Activated T-cell treated with anti-CD3 and anti-CD28 coated beads, Interleukin-2, amount 50 U/mL, for 24 hours (primary cell): ENCODE measurements around the gene TP53BP2.

Experiments
- DNase-seq: peaks from one replicate; pipeline ENCODE4 v3.0.0-alpha.2; 2020
- H3K27ac Mint-ChIP-seq: 2 replicates; pipeline ENCODE4 v1.8.0; 2020; ENCODE audit warnings: mild to moderate bottlenecking, mixed read lengths
- H3K27me3 Mint-ChIP-seq: 2 replicates; pipeline ENCODE4 v1.8.0; 2020; ENCODE audit warnings: mixed read lengths
- H3K36me3 Mint-ChIP-seq: 2 replicates; pipeline ENCODE4 v1.8.0; 2020; ENCODE audit warnings: low read depth, mixed read lengths
- H3K4me1 Mint-ChIP-seq: 2 replicates; pipeline ENCODE4 v1.8.0; 2020; ENCODE audit warnings: low read depth, mixed read lengths
- H3K4me3 Mint-ChIP-seq: 2 replicates; pipeline ENCODE4 v1.8.0; 2020; ENCODE audit warnings: mild to moderate bottlenecking, moderate library complexity, mixed read lengths
- H3K9me3 Mint-ChIP-seq: 2 replicates; pipeline ENCODE4 v1.8.0; 2020; ENCODE audit warnings: mixed read lengths

Gene TP53BP2

DNA sequence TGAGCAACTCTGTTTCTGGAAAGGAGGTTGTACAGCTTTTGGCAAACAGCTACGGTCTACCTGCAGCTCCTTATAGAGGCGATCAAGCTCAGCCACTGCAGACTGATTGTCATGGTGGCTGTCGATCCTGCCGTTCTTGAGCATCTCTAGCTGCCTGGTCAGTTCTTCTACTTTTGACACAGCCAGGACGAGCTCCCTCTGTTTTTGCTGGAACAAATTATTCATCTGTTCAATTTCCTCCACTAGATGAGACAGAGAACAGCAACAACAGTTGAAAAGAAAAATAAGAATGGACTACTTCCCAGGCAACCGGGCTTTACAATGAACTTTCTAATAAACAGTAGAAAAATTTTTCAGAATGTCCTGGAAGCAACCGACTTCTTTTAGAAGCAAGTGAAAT, 42.5 kb downstream of the TP53BP2 start:
- Mint-ChIP-seq H3K4me3 (no peak overlapping the region), H3K27ac (no peak overlapping the region), H3K36me3 (peaks cover 93% of the 10 kb centered on the region), H3K9me3 (no peaks in the 10 kb centered on the region), H3K4me1 (no peaks in the 10 kb centered on the region), H3K27me3 (no peaks in the 10 kb centered on the region)
- no peak for DNase-seq

DNA sequence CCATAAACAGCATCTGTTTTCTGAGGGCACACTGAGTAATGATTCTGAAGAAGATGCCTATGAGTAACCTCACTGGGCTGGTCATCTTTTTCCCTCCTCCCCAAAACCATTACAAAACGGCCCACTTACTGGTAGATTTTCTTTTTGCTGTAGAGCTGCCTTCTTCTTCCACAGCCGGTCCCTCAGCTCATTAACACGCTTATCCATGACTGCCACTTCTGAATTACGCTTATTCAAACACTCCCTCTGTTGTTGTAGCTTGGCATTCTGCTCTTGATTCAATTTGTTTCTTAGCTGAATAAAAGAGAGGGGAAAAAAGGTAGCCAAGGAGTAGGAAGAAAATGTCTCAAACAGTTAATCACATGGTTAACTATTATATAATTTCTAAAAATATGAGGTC, 43.1 kb downstream of the TP53BP2 start:
- Mint-ChIP-seq H3K27ac (no peak overlapping the region), H3K27me3 (no peaks in the 10 kb centered on the region), H3K4me1 (no peaks in the 10 kb centered on the region), H3K36me3 (peaks cover 93% of the 10 kb centered on the region), H3K9me3 (no peaks in the 10 kb centered on the region), H3K4me3 (no peak overlapping the region)
- DNase-seq: no peak

- Mint-ChIP-seq H3K27ac (no peak overlapping the region), H3K4me1 (no peaks in the 10 kb centered on the region)
Measured at GRCh38 chr1:223802032-223802431, 43.7 kb downstream of the TP53BP2 start.

GRCh38 chr1:223796210-223796609, 49.5 kb downstream of the TP53BP2 start:
- peaks cover 1% of the 10 kb centered on the region for H3K4me1 Mint-ChIP-seq
- H3K36me3 Mint-ChIP-seq: peaks cover 88% of the 10 kb centered on the region
- H3K27me3 Mint-ChIP-seq: no peaks in the 10 kb centered on the region
- no peak for DNase-seq
- no peaks in the 10 kb centered on the region for H3K9me3 Mint-ChIP-seq
- H3K27ac Mint-ChIP-seq: no peak overlapping the region
- H3K4me3 Mint-ChIP-seq: no peak overlapping the region

More at GRCh38 chr1:223802032-223802431, 43.7 kb downstream of the TP53BP2 start:
- Mint-ChIP-seq H3K36me3 (peaks cover 93% of the 10 kb centered on the region), H3K4me3 (no peak overlapping the region), H3K27me3 (no peaks in the 10 kb centered on the region), H3K9me3 (no peaks in the 10 kb centered on the region)
- DNase-seq: no peak

- peaks cover 86% of the 10 kb centered on the region for H3K36me3 Mint-ChIP-seq
- no peak overlapping the region for H3K4me3 Mint-ChIP-seq
- no peaks in the 10 kb centered on the region for H3K9me3 Mint-ChIP-seq
- no peaks in the 10 kb centered on the region for H3K27me3 Mint-ChIP-seq
- peak overlapping the region; percentile 23 for H3K27ac Mint-ChIP-seq
- no peak for DNase-seq
- H3K4me1 Mint-ChIP-seq: peaks cover 1% of the 10 kb centered on the region
Measured at GRCh38 chr1:223794136-223794880, 51.4 kb downstream of the TP53BP2 start.

DNA sequence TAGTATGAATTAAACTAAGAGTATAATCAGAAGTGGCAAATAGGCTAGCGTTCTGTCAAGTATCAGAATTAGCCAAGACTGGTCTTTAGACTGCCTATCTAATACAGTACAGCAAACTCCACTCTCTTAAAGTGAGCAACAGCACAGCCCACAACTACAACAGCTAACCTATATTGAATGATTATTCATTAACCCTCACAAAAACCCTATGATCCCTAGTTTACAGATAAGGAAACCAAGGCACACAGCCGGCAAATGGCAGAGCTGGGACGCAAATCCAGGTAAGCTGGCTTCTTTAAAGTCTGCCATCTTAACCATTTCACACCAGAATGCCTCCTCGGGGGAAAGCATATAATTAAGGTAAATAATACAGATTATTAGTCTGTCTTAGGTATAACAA, 52.0 kb downstream of the TP53BP2 start:
- H3K9me3 Mint-ChIP-seq: no peaks in the 10 kb centered on the region
- H3K36me3 Mint-ChIP-seq: peaks cover 88% of the 10 kb centered on the region
- no peaks in the 10 kb centered on the region for H3K27me3 Mint-ChIP-seq
- peaks cover 1% of the 10 kb centered on the region for H3K4me1 Mint-ChIP-seq
- H3K4me3 Mint-ChIP-seq: no peak overlapping the region
- DNase-seq: no peak
- H3K27ac Mint-ChIP-seq: peak overlapping the region; percentile 29

- Mint-ChIP-seq H3K27ac (no peak overlapping the region), H3K4me1 (peaks cover 1% of the 10 kb centered on the region), H3K9me3 (no peaks in the 10 kb centered on the region), H3K27me3 (no peaks in the 10 kb centered on the region), H3K36me3 (peaks cover 86% of the 10 kb centered on the region), H3K4me3 (no peak overlapping the region)
- DNase-seq: no peak
Measured at GRCh38 chr1:223792046-223792445, 53.7 kb downstream of the TP53BP2 start.

DNA sequence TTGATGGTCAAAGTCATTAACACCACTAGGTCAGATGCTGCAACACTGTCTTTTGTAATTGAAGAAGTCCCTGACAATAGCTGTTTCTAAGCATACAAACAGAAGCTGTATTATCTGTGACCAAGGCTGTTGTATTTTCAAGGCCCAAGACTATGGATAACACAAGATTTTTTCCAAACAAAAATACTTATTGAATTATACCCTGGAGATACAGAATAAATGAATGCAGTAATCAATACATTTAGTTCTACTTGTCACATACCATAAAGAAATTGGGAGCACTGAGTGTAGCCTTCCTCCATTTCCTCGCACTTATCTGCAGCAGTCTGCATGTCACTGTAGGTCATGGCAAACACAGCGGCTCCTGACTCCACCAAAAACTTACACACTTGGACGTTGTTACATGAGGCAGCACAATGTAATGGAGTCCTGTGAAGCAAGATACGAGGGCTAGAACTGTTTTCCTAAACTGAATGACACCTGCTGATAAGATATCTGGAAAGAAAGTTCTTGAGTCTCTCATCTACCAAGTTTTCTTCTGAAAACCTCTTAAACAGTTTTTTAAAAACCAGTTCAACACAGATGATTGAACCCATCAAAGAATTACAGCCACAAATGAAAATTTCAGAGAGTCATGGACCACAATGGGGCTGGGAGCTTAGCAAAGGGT, 56.9 kb downstream of the TP53BP2 start:
- DNase-seq: no peak
- no peaks in the 10 kb centered on the region for H3K9me3 Mint-ChIP-seq
- H3K27me3 Mint-ChIP-seq: no peaks in the 10 kb centered on the region
- peak overlapping the region; percentile 45 for H3K27ac Mint-ChIP-seq
- H3K4me3 Mint-ChIP-seq: no peak overlapping the region
- H3K4me1 Mint-ChIP-seq: no peaks in the 10 kb centered on the region
- H3K36me3 Mint-ChIP-seq: peaks cover 88% of the 10 kb centered on the region

DNA sequence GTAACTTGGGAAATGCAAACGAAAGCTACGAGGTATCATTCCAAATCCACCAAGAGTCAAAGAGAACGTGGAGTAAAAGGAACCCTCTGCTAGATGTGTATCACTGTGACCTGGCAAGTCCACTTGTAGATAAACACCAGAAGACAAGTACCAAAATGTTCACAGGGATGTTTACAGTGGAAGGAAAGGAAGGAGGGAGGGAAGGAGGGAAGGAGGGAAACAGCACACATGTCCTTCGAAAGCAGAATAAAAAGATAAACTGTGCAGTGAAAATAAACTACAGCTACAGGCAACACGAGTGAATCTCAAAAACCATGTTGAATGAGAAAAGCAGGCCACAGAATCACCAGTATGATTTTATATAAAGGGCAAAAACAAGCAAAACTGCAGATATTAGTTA, 59.9 kb downstream of the TP53BP2 start:
- Mint-ChIP-seq H3K4me3 (no peak overlapping the region), H3K9me3 (no peaks in the 10 kb centered on the region), H3K36me3 (peaks cover 90% of the 10 kb centered on the region), H3K27me3 (no peaks in the 10 kb centered on the region), H3K27ac (peak overlapping the region; percentile 4), H3K4me1 (no peaks in the 10 kb centered on the region)
- DNase-seq: no peak

DNA sequence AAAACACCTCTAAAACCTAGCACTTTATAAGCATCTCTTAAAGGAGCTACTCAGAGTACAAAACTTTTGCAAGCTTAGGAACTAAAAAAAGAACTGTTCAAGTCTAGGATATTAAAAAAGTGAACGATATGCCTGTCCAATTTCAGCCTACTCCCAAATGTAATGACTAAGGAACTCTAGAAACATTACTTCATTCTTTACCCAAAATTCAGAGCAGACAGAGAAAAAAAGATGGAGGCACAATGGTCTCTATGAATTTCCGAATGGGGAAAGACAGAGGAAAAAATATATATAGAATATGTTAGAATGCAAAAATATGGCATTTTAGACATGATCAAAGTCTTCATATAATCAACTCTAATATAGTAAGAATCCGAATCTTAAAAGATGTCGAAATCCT, 61.2 kb downstream of the TP53BP2 start:
- H3K36me3 Mint-ChIP-seq: peaks cover 90% of the 10 kb centered on the region
- no peaks in the 10 kb centered on the region for H3K9me3 Mint-ChIP-seq
- H3K27ac Mint-ChIP-seq: peak overlapping the region; percentile 53
- no peaks in the 10 kb centered on the region for H3K4me1 Mint-ChIP-seq
- DNase-seq: no peak
- no peak overlapping the region for H3K4me3 Mint-ChIP-seq
- no peaks in the 10 kb centered on the region for H3K27me3 Mint-ChIP-seq

GRCh38 chr1:223783676-223784075, 62.1 kb downstream of the TP53BP2 start:
- Mint-ChIP-seq H3K36me3 (peaks cover 90% of the 10 kb centered on the region), H3K27ac (peak overlapping the region; percentile 16), H3K4me3 (no peak overlapping the region), H3K4me1 (no peaks in the 10 kb centered on the region), H3K9me3 (no peaks in the 10 kb centered on the region), H3K27me3 (no peaks in the 10 kb centered on the region)
- no peak for DNase-seq

DNA sequence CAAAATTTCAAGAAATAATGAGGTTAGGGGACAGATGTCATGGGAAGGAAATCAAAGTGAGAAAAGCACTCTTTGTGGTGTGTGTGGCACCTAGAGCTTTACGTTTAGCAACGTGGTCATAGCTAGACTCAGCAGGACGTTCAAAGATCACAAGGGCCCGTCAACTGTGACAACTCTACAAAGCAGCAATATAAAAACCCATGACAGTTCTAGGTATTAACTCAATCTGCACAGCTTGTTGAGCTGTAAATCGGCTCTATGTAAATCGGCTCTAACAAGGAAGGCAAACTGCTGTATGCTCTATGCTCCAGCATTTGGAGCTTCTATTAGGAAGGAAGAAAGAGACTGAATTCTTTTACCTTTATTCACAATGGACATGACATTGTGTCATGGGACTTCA, 64.8 kb downstream of the TP53BP2 start:
- H3K4me1 Mint-ChIP-seq: peaks cover 14% of the 10 kb centered on the region
- H3K27ac Mint-ChIP-seq: peak overlapping the region; percentile 16

GRCh38 chr1:223780318-223780717, 65.4 kb downstream of the TP53BP2 start:
- Mint-ChIP-seq H3K4me1 (peaks cover 21% of the 10 kb centered on the region), H3K27me3 (no peaks in the 10 kb centered on the region), H3K27ac (no peak overlapping the region), H3K36me3 (peaks cover 91% of the 10 kb centered on the region), H3K4me3 (no peak overlapping the region), H3K9me3 (no peaks in the 10 kb centered on the region)
- DNase-seq: no peak

More for the DNA sequence above, 64.8 kb downstream of the TP53BP2 start:
- Mint-ChIP-seq H3K4me3 (no peak overlapping the region), H3K36me3 (peaks cover 91% of the 10 kb centered on the region), H3K27me3 (no peaks in the 10 kb centered on the region), H3K9me3 (no peaks in the 10 kb centered on the region)
- no peak for DNase-seq

DNA sequence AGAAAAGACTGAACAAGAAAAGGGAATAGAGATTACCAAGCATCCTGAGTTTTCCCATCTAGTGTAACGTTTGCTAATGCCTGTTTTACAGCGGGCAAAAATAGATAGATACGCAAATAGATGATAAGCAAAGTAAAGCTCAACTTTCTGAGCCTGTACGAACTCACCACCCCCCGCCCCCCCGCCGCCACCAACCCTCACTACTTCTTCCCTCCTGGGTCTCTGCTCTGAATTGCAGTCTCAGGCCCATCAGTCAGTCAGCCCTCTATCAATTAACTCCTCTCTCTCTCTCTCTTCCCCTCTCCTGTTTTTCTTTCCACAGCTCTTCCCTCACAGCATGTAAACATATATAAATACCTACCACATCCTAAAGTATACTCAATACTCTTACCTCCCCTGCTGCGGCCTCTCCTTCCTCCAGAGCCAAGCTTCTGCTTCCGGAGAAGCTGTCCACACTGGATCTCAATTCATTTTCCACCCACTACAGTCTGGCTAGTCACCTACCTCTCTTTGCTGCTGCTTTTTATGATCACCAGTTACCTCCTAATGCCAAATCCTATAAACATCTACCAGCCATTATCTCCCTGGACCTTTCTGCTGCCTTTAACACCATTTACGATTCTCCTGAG, 68.8 kb downstream of the TP53BP2 start:
- H3K27ac Mint-ChIP-seq: peak overlapping the region; percentile 79
- no peaks in the 10 kb centered on the region for H3K9me3 Mint-ChIP-seq
- H3K4me3 Mint-ChIP-seq: no peak overlapping the region
- peaks cover 40% of the 10 kb centered on the region for H3K4me1 Mint-ChIP-seq
- H3K36me3 Mint-ChIP-seq: peaks cover 93% of the 10 kb centered on the region
- no peaks in the 10 kb centered on the region for H3K27me3 Mint-ChIP-seq
- no peak for DNase-seq
